ENCODE measurements around the gene TDRD9.
"Not testable (repeated sequence)": the region's sequence is repeated elsewhere in the genome, so short reads cannot be mapped to it uniquely, and the experiment has no call there.

TDRD9 gene

GRCh38 chr14:103925316-103925715, 2.9 kb upstream of the TDRD9 start:
- DNase-seq (ENCODE audit: low read depth, low spot score) = no peak

- no peak for DNase-seq (ENCODE audit: low read depth, low spot score)
Measured at GRCh38 chr14:103927566-103927965, 690 bp upstream of the TDRD9 start.

- DNase-seq (ENCODE audit: low read depth, low spot score) = no peak
Measured at GRCh38 chr14:103930051-103930604, 1.9 kb downstream of the TDRD9 start.

- no peak for DNase-seq (ENCODE audit: low read depth, low spot score)
Measured at GRCh38 chr14:103931422-103931821, 3.2 kb downstream of the TDRD9 start.

- DNase-seq (ENCODE audit: low read depth, low spot score) = no peak
Measured at GRCh38 chr14:103932791-103933490, 4.7 kb downstream of the TDRD9 start.

- DNase-seq (ENCODE audit: low read depth, low spot score) = no peak
Measured at GRCh38 chr14:103935102-103935501, 6.8 kb downstream of the TDRD9 start.

- no peak for DNase-seq (ENCODE audit: low read depth, low spot score)
Measured at GRCh38 chr14:103941462-103941861, 13.2 kb downstream of the TDRD9 start.

- DNase-seq (ENCODE audit: low read depth, low spot score) = no peak
Measured at GRCh38 chr14:103941973-103942736, 13.9 kb downstream of the TDRD9 start, which contains the start of gene RD3L. Gene RD3L, minus strand, starts transcription at chr14:103942529. Its CDS starts 834 bp downstream, at chr14:103941695.

GRCh38 chr14:103943673-103944072, 15.4 kb downstream of the TDRD9 start:
- DNase-seq (ENCODE audit: low read depth, low spot score) = no peak

- DNase-seq (ENCODE audit: low read depth, low spot score) = no peak
Measured at GRCh38 chr14:103946975-103947374, 18.7 kb downstream of the TDRD9 start.

- no peak for DNase-seq (ENCODE audit: low read depth, low spot score)
Measured at GRCh38 chr14:103948442-103948841, 20.2 kb downstream of the TDRD9 start.

- DNase-seq (ENCODE audit: low read depth, low spot score) = no peak
Measured at GRCh38 chr14:103949131-103949790, 21.0 kb downstream of the TDRD9 start.

GRCh38 chr14:103960457-103961055, 32.3 kb downstream of the TDRD9 start:
- DNase-seq (ENCODE audit: low read depth, low spot score) = no peak

GRCh38 chr14:103961928-103962578, 33.8 kb downstream of the TDRD9 start:
- no peak for DNase-seq (ENCODE audit: low read depth, low spot score)

- DNase-seq (ENCODE audit: low read depth, low spot score) = no peak
Measured at GRCh38 chr14:103966631-103967030, 38.4 kb downstream of the TDRD9 start.

GRCh38 chr14:103969961-103970360, 41.7 kb downstream of the TDRD9 start:
- DNase-seq (ENCODE audit: low read depth, low spot score) = no peak

- DNase-seq (ENCODE audit: low read depth, low spot score) = no peak
Measured at GRCh38 chr14:103973354-103973753, 45.1 kb downstream of the TDRD9 start.

GRCh38 chr14:103974575-103974974, 46.3 kb downstream of the TDRD9 start:
- DNase-seq (ENCODE audit: low read depth, low spot score) = no peak

GRCh38 chr14:103980623-103981238, 52.5 kb downstream of the TDRD9 start:
- not testable (repeated sequence) for DNase-seq (ENCODE audit: low read depth, low spot score)

- no peak for DNase-seq (ENCODE audit: low read depth, low spot score)
Measured at GRCh38 chr14:103984196-103984595, 55.9 kb downstream of the TDRD9 start.

GRCh38 chr14:103989034-103989433, 60.8 kb downstream of the TDRD9 start:
- no peak for DNase-seq (ENCODE audit: low read depth, low spot score)
